Thoracic aorta (tissue), 2 donors: ENCODE results near the gene PAF1. TPM values are rescaled to one million over a fixed set of nuclear protein-coding genes. Genes with fewer than 3 reads are reported as not detected.

Experiments used
- ATAC-seq: fragments of 150-250 bp; one replicate; pipeline ENCODE4 v1.8.0; 2017; ENCODE audit warnings: low read depth; ENCODE audit not compliant: insufficient number of reproducible peaks, low FRiP score
- DNase-seq: peaks from one replicate; pipeline ENCODE4 v3.0.0-alpha.2; 2020; ENCODE audit warnings: low spot score
- H3K27ac ChIP-seq, 2 donors: fragments of 200-600 bp; sonication (generic); 1 replicate in 1 of 2; 2 replicates in 1 of 2; pipeline ENCODE4 v1.5.1; 2016; ENCODE audit warnings: mild to moderate bottlenecking in 2 of 2, moderate library complexity in 2 of 2
- H3K27me3 ChIP-seq: fragments of 200-600 bp; sonication (generic); replicated peaks from 2 replicates; pipeline ENCODE4 v1.6.0; 2016; ENCODE audit warnings: mild to moderate bottlenecking; ENCODE audit not compliant: insufficient read depth
- H3K36me3 ChIP-seq: fragments of 200-600 bp; sonication (generic); one replicate; pipeline ENCODE4 v1.5.1; 2016
- H3K4me1 ChIP-seq, 2 donors: fragments of 200-600 bp; sonication (generic); 1 replicate in 1 of 2; 2 replicates in 1 of 2; pipeline versions ENCODE4 v1.5.1 to v1.6.0; 2016; ENCODE audit warnings: low read depth in 2 of 2, mild to moderate bottlenecking in 1 of 2; ENCODE audit not compliant: control insufficient read depth in 1 of 2
- H3K4me3 ChIP-seq: fragments of 200-600 bp; sonication (generic); 2 replicates; pipeline ENCODE4 v1.5.1; 2016; ENCODE audit warnings: mild to moderate bottlenecking
- H3K9me3 ChIP-seq: fragments of 200-600 bp; sonication (generic); 2 replicates; pipeline ENCODE4 v1.5.1; 2016
- CTCF ChIP-seq: fragments of 200-600 bp; sonication (generic); IDR thresholded peaks from one replicate; pipeline ENCODE4 v1.5.1; 2019; ENCODE audit warnings: antibody characterized with exemption
- total RNA-seq, 2 donors: library from RNA; depleted of rRNA; stranded (reverse); fragments of >200 nt; gene quantifications; one replicate each; pipeline versions ENCODE4 v1.1.0 to v1.2.3, GENCODE V29; 2016

PAF1 gene
- total RNA-seq, 2 donors from 2014 or later: 25.7 to 34.5 TPM

- H3K4me1 ChIP-seq: peaks cover 12 to 27% of the 10 kb centered on the region in 2 donors
- DNase-seq (no peak), ATAC-seq (no peak)
- H3K9me3 ChIP-seq: no peaks in the 10 kb centered on the region
- no peak for TF ChIP-seq CTCF
- H3K27ac ChIP-seq: no peak overlapping the region
- no peak overlapping the region for H3K4me3 ChIP-seq
- peaks cover 10% of the 10 kb centered on the region for H3K36me3 ChIP-seq
- no peaks in the 10 kb centered on the region for H3K27me3 ChIP-seq
Measured at GRCh38 chr19:39369200-39369599, 21.7 kb downstream of the PAF1 start.

- H3K9me3 ChIP-seq: no peaks in the 10 kb centered on the region
- no peak overlapping the region for H3K27ac ChIP-seq
- DNase-seq (no peak), ATAC-seq (no peak)
- peaks cover 0 to 7% of the 10 kb centered on the region in 2 donors for H3K4me1 ChIP-seq
- H3K27me3 ChIP-seq: no peaks in the 10 kb centered on the region
- peaks cover 17% of the 10 kb centered on the region for H3K36me3 ChIP-seq
- no peak overlapping the region for H3K4me3 ChIP-seq
- TF ChIP-seq CTCF: no peak
Measured at GRCh38 chr19:39365531-39365930, 25.4 kb downstream of the PAF1 start.

- Histone ChIP-seq H3K9me3 (no peaks in the 10 kb centered on the region), H3K4me3 (no peak overlapping the region), H3K36me3 (peaks cover 17% of the 10 kb centered on the region), H3K27ac (no peak overlapping the region), H3K4me1 (peaks cover 0 to 7% of the 10 kb centered on the region in 2 donors), H3K27me3 (no peaks in the 10 kb centered on the region)
- no peak for TF ChIP-seq CTCF
- ATAC-seq: no peak
- DNase-seq: no peak
Measured at GRCh38 chr19:39363901-39364457, 26.9 kb downstream of the PAF1 start.

- Histone ChIP-seq H3K4me1 (peaks cover 0 to 7% of the 10 kb centered on the region in 2 donors), H3K36me3 (peaks cover 23% of the 10 kb centered on the region), H3K27ac (peak overlapping the region in 1 of 2 donors; percentile 37), H3K4me3 (no peak overlapping the region), H3K9me3 (no peaks in the 10 kb centered on the region), H3K27me3 (no peaks in the 10 kb centered on the region)
- ATAC-seq (peak; percentile 59), DNase-seq (no peak)
- no peak for TF ChIP-seq CTCF
Measured at GRCh38 chr19:39362682-39363657, 27.9 kb downstream of the PAF1 start.

GRCh38 chr19:39360599-39360998, 30.3 kb downstream of the PAF1 start:
- TF ChIP-seq CTCF: no peak
- Histone ChIP-seq H3K27ac (no peak overlapping the region), H3K4me3 (no peak overlapping the region), H3K36me3 (peaks cover 47% of the 10 kb centered on the region), H3K4me1 (peaks cover 0 to 7% of the 10 kb centered on the region in 2 donors), H3K27me3 (no peaks in the 10 kb centered on the region), H3K9me3 (no peaks in the 10 kb centered on the region)
- ATAC-seq (no peak), DNase-seq (no peak)
